Activated CD4-positive, alpha-beta memory T cell treated with anti-CD3 and anti-CD28 coated beads, Interleukin-2, amount 10 ng/mL, durations not matched to agents 7 days and 5 days (primary cell): ENCODE results near the gene TCP11. TPM values are rescaled to one million over a fixed set of nuclear protein-coding genes. Genes with fewer than 3 reads are reported as not detected.

ENCODE experiments used
- CTCF ChIA-PET: fragments of 350-600 bp; sonication (Branson Sonifier 250); formaldehyde crosslinking; loops from one replicate; lab custom pipeline; 2021; ENCODE audit warnings: antibody characterized with exemption, inconsistent platforms; lab: Charles Lee
- POLR2A ChIA-PET: fragments of 350-600 bp; sonication (Branson Sonifier 250); formaldehyde crosslinking; loops from one replicate; lab custom pipeline; 2021; ENCODE audit warnings: antibody characterized with exemption; lab: Charles Lee
- DNase-seq: peaks from one replicate; pipeline ENCODE4 v3.0.0-alpha.2; 2020
- H3K27ac Mint-ChIP-seq: one replicate; pipeline ENCODE4 v1.8.0; 2021; ENCODE audit warnings: mild to moderate bottlenecking, mixed read lengths
- H3K27me3 Mint-ChIP-seq: one replicate; pipeline ENCODE4 v1.8.0; 2021; ENCODE audit warnings: mixed read lengths
- H3K36me3 Mint-ChIP-seq: one replicate; pipeline ENCODE4 v1.8.0; 2021; ENCODE audit warnings: low read depth, mixed read lengths
- H3K4me1 Mint-ChIP-seq: one replicate; pipeline ENCODE4 v1.8.0; 2021; ENCODE audit warnings: mixed read lengths
- H3K4me3 Mint-ChIP-seq: one replicate; pipeline ENCODE4 v1.8.0; 2021; ENCODE audit warnings: mild to moderate bottlenecking, mixed read lengths
- H3K9me3 Mint-ChIP-seq: one replicate; pipeline ENCODE4 v1.8.0; 2021; ENCODE audit warnings: mixed read lengths
- total RNA-seq, 2 experiments: library from RNA; stranded (reverse); gene quantifications; one replicate each; pipeline ENCODE4 v1.2.3, GENCODE V29; 2021

The TCP11 gene
- total RNA-seq, 2 experiments from 2014 or later, result not detected

- DNase-seq, result no peak
- H3K4me3 Mint-ChIP-seq, result no peak overlapping the region
- ChIA-PET POLR2A (no interaction called here), CTCF (no interaction called here)
- H3K27me3 Mint-ChIP-seq, result peaks cover 26% of the 10 kb centered on the region
- peaks cover 5% of the 10 kb centered on the region for H3K36me3 Mint-ChIP-seq
- H3K27ac Mint-ChIP-seq, result no peak overlapping the region
- H3K9me3 Mint-ChIP-seq, result peaks cover 2% of the 10 kb centered on the region
- no peaks in the 10 kb centered on the region for H3K4me1 Mint-ChIP-seq
Observed at GRCh38 chr6:35167505-35167904, 26.4 kb upstream of the TCP11 start.

GRCh38 chr6:35166520-35166919 lies 25.4 kb upstream of the TCP11 start:
- Mint-ChIP-seq H3K27ac (no peak overlapping the region), H3K4me3 (no peak overlapping the region), H3K36me3 (peaks cover 5% of the 10 kb centered on the region), H3K4me1 (no peaks in the 10 kb centered on the region), H3K9me3 (peaks cover 2% of the 10 kb centered on the region), H3K27me3 (peaks cover 30% of the 10 kb centered on the region)
- ChIA-PET CTCF (no interaction called here), POLR2A (no interaction called here)
- no peak for DNase-seq

- Mint-ChIP-seq H3K27me3 (peaks cover 34% of the 10 kb centered on the region), H3K27ac (no peak overlapping the region), H3K4me1 (no peaks in the 10 kb centered on the region), H3K9me3 (peaks cover 2% of the 10 kb centered on the region), H3K4me3 (no peak overlapping the region), H3K36me3 (peaks cover 5% of the 10 kb centered on the region)
- CTCF ChIA-PET, result no interaction called here
- POLR2A ChIA-PET, result no interaction called here
- no peak for DNase-seq
Observed at GRCh38 chr6:35166116-35166515, 25.0 kb upstream of the TCP11 start.

GRCh38 chr6:35165630-35166071 lies 24.5 kb upstream of the TCP11 start:
- ChIA-PET CTCF (no interaction called here), POLR2A (no interaction called here)
- Mint-ChIP-seq H3K4me1 (no peaks in the 10 kb centered on the region), H3K9me3 (peaks cover 2% of the 10 kb centered on the region), H3K4me3 (no peak overlapping the region), H3K27me3 (peaks cover 35% of the 10 kb centered on the region), H3K36me3 (peaks cover 5% of the 10 kb centered on the region), H3K27ac (no peak overlapping the region)
- no peak for DNase-seq

GRCh38 chr6:35164868-35165267 lies 23.7 kb upstream of the TCP11 start:
- DNase-seq, result no peak
- Mint-ChIP-seq H3K9me3 (peaks cover 2% of the 10 kb centered on the region), H3K4me1 (no peaks in the 10 kb centered on the region), H3K27ac (no peak overlapping the region), H3K36me3 (peaks cover 5% of the 10 kb centered on the region), H3K4me3 (no peak overlapping the region), H3K27me3 (peaks cover 33% of the 10 kb centered on the region)
- ChIA-PET CTCF (no interaction called here), POLR2A (no interaction called here)

GRCh38 chr6:35164277-35164676 lies 23.1 kb upstream of the TCP11 start:
- H3K36me3 Mint-ChIP-seq, result peaks cover under 1% of the 10 kb centered on the region
- H3K4me1 Mint-ChIP-seq, result no peaks in the 10 kb centered on the region
- no peak overlapping the region for H3K27ac Mint-ChIP-seq
- no peak for DNase-seq
- ChIA-PET POLR2A (no interaction called here), CTCF (no interaction called here)
- H3K9me3 Mint-ChIP-seq, result peaks cover under 1% of the 10 kb centered on the region
- H3K27me3 Mint-ChIP-seq, result peaks cover 31% of the 10 kb centered on the region
- H3K4me3 Mint-ChIP-seq, result no peak overlapping the region

GRCh38 chr6:35163836-35164235 lies 22.7 kb upstream of the TCP11 start:
- Mint-ChIP-seq H3K36me3 (no peaks in the 10 kb centered on the region), H3K27me3 (peaks cover 31% of the 10 kb centered on the region), H3K27ac (no peak overlapping the region), H3K4me1 (no peaks in the 10 kb centered on the region), H3K4me3 (no peak overlapping the region), H3K9me3 (no peaks in the 10 kb centered on the region)
- POLR2A ChIA-PET, result no interaction called here
- CTCF ChIA-PET, result no interaction called here
- no peak for DNase-seq

GRCh38 chr6:35161776-35162607 lies 20.9 kb upstream of the TCP11 start:
- no peak overlapping the region for H3K4me3 Mint-ChIP-seq
- no peak for DNase-seq
- no peaks in the 10 kb centered on the region for H3K36me3 Mint-ChIP-seq
- no peak overlapping the region for H3K27ac Mint-ChIP-seq
- CTCF ChIA-PET, result interaction anchor here (0.7 to 1.1 kb wide), 2 partner anchors 13 to 43 kb away, joined by 4 read pairs; no protein-coding TSS in a partner anchor
- POLR2A ChIA-PET, result interaction anchor here (0.7 to 1.8 kb wide), 2 partner anchors 12 to 13 kb away, joined by 3 to 10 read pairs; no protein-coding TSS in a partner anchor
- no peaks in the 10 kb centered on the region for H3K9me3 Mint-ChIP-seq
- peaks cover 27% of the 10 kb centered on the region for H3K27me3 Mint-ChIP-seq
- H3K4me1 Mint-ChIP-seq, result no peaks in the 10 kb centered on the region

- DNase-seq, result no peak
- H3K27ac Mint-ChIP-seq, result no peak overlapping the region
- no peak overlapping the region for H3K4me3 Mint-ChIP-seq
- ChIA-PET POLR2A (interaction anchor here (0.7 to 1.8 kb wide), 2 partner anchors 12 to 13 kb away, joined by 3 to 10 read pairs; no protein-coding TSS in a partner anchor), CTCF (interaction anchor here (1.1 kb wide), 1 partner anchor 44 kb away, joined by 4 read pairs; no protein-coding TSS in a partner anchor)
- H3K9me3 Mint-ChIP-seq, result no peaks in the 10 kb centered on the region
- H3K4me1 Mint-ChIP-seq, result no peaks in the 10 kb centered on the region
- no peaks in the 10 kb centered on the region for H3K36me3 Mint-ChIP-seq
- peaks cover 28% of the 10 kb centered on the region for H3K27me3 Mint-ChIP-seq
Observed at GRCh38 chr6:35161266-35161665, 20.1 kb upstream of the TCP11 start.

- H3K4me3 Mint-ChIP-seq, result no peak overlapping the region
- no peaks in the 10 kb centered on the region for H3K36me3 Mint-ChIP-seq
- POLR2A ChIA-PET, result no interaction called here
Observed at GRCh38 chr6:35160642-35161041, 19.5 kb upstream of the TCP11 start.

GRCh38 chr6:35158520-35158919 lies 17.4 kb upstream of the TCP11 start:
- Mint-ChIP-seq H3K9me3 (no peaks in the 10 kb centered on the region), H3K27ac (no peak overlapping the region), H3K4me1 (peaks cover 8% of the 10 kb centered on the region), H3K36me3 (no peaks in the 10 kb centered on the region), H3K4me3 (no peak overlapping the region), H3K27me3 (peaks cover 24% of the 10 kb centered on the region)
- ChIA-PET POLR2A (no interaction called here), CTCF (interaction anchor here (1.2 kb wide), 1 partner anchor 19 kb away, joined by 3 read pairs; no protein-coding TSS in a partner anchor)
- DNase-seq, result no peak

More at GRCh38 chr6:35160642-35161041, 19.5 kb upstream of the TCP11 start:
- H3K4me1 Mint-ChIP-seq, result no peaks in the 10 kb centered on the region
- H3K9me3 Mint-ChIP-seq, result no peaks in the 10 kb centered on the region
- H3K27ac Mint-ChIP-seq, result no peak overlapping the region
- CTCF ChIA-PET, result interaction anchor here (1.1 to 1.5 kb wide), 3 partner anchors 12 to 45 kb away, joined by 3 to 4 read pairs (median 3); no protein-coding TSS in a partner anchor
- DNase-seq, result no peak
- H3K27me3 Mint-ChIP-seq, result peaks cover 32% of the 10 kb centered on the region

- CTCF ChIA-PET, result interaction anchor here (1.4 to 1.8 kb wide), 3 partner anchors 15 to 86 kb away, joined by 5 to 7 read pairs (median 6); no protein-coding TSS in a partner anchor
- POLR2A ChIA-PET, result no interaction called here
- Mint-ChIP-seq H3K4me3 (no peak overlapping the region), H3K27ac (no peak overlapping the region), H3K4me1 (peaks cover 13% of the 10 kb centered on the region), H3K36me3 (no peaks in the 10 kb centered on the region), H3K27me3 (peaks cover 5% of the 10 kb centered on the region), H3K9me3 (no peaks in the 10 kb centered on the region)
- DNase-seq, result no peak
Observed at GRCh38 chr6:35154947-35155346, 13.8 kb upstream of the TCP11 start.

GRCh38 chr6:35154262-35154661 lies 13.1 kb upstream of the TCP11 start:
- H3K9me3 Mint-ChIP-seq, result no peaks in the 10 kb centered on the region
- DNase-seq, result no peak
- no peak overlapping the region for H3K4me3 Mint-ChIP-seq
- peaks cover 16% of the 10 kb centered on the region for H3K4me1 Mint-ChIP-seq
- no peak overlapping the region for H3K27ac Mint-ChIP-seq
- POLR2A ChIA-PET, result no interaction called here
- CTCF ChIA-PET, result interaction anchor here (0.6 to 1.4 kb wide), 3 partner anchors 51 to 87 kb away, joined by 3 to 6 read pairs (median 5); no protein-coding TSS in a partner anchor
- peaks cover 5% of the 10 kb centered on the region for H3K27me3 Mint-ChIP-seq
- H3K36me3 Mint-ChIP-seq, result no peaks in the 10 kb centered on the region
